ENCODE data around the gene CUBN.
A peak's percentile ranks its signal among the peaks of the same experiment; 100 is the strongest.
"Not testable (repeated sequence)": the region's sequence is repeated elsewhere in the genome, so short reads cannot be mapped to it uniquely, and the experiment has no call there.

The CUBN gene

DNA sequence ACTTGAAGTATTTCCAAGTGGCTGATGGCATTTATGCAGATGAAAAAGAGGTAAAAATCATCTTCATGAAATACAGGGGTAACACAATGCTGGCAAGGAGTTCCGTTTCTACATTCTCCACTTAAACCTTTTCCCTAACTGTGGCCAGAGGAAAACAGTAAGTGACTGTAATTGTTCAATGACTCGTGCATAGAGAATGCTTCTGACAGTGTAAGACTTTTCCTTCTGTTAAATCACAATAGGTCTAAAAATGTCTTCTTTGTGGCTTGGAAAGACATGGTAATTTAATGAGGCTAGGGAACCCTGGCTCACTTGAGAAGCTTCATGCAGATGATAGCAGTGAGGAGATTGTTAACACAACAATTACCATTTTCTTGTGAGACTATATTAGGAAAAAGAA, 262.1 kb downstream of the CUBN start:
- no peak for DNase-seq (ENCODE audit: low spot score)

DNA sequence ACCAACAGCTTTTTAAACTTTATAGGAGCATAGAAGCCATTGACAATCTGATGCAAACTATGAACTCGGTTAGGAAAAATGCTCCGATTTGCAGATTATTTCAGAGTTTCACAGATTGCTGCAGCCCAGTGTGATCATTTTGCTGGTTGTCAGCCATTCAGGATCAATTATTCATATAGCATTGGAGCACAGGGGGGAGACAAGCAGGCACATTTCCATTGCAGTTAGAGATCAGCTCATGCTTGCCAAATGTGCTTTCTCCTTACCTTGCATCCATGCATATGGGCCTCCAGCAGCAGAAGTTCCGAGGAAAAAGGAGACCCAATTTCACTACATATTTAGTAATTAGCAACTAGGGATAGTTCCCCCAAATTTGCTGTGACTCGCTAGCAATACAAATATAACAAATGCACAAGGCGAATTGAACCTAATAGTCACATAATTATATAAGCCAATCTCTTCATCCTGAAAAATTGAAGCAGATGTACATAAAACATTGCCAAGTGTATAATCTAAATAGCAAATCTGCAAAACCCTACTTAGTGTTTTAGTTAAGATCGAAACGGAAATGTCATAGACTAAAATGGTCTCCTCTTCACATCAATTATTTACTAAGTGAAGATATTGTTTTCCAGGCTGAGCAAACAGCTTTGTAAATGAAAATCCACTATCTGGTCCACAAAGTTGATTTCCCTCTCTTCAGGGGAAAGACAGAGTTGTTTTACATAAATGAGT, 262.9 kb downstream of the CUBN start:
- DNase-seq (ENCODE audit: low spot score): no peak

DNA sequence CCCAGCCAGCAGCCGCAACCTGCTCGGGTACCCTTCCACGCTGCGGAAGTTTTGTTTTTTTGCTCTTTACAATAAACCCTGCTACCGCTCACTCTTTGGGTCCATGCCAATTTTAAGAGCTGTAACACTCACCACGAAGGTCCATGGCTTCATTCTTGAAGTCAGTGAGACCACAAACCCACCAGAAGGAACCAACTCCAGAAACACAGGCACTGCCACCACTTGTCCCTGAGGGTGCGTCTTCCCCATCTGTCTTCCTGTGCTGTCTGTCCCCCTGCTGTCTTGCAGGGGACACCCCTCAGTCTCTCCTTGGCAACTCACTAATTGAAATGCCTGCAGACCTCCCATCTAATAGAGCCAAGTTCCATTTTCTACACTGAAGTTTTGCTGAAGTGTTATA, 263.8 kb downstream of the CUBN start:
- DNase-seq (ENCODE audit: low spot score): no peak

DNA sequence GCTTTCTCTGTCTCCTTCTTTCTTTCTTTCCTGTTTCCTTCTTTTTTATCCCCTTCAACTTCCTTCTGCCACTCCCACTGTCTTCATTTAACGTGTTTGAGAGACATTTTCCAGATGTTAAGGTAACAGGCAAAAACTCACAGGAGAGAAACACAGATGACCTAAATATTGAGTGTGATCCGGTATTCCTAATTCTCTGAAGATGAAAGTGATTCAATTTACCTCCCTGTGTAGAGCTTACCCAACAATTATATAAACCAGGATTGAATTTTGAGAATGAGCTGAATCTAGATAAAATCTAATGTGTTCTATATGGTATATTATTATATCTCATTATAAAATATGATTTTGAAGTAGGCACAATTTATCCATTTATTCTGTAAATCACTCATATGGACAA, 265.8 kb downstream of the CUBN start:
- DNase-seq (ENCODE audit: low spot score): no peak

DNA sequence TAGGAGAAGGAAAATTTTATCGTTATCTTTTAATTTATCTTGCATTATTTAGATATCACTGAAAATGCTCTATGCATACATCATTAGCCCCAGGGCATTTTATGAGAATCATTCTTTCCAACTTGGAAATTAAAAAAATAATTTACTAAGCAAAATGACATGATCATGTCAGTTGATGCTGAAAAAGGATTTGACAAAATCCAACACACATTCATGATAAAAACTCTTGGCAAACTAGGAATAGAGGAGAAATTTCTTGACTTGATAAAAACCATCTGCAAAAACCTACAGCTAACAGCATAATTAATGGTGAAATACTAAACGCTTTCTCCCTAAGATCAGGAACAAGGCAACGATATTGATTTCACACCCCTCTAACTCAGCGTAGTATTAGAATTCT, 272.2 kb downstream of the CUBN start:
- DNase-seq (ENCODE audit: low spot score): no peak

DNA sequence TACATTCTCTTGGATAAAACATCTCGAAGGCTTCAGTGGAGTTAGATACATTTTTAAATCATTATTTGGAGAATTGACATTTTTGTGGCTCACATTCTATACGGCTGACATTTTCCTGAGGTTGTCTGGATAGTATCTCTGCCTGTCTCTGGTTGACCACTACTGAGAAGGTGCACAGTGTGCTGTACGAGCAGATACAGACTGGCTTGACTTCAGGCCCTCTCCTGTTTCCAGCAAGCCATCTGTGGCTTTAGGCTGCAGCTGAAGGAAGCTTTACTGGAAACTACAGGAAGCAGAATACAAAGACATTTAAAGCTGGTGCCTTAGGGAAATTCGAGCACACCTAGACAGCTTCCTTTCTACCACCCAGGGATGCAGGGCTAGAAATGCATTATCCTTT, 273.0 kb downstream of the CUBN start:
- no peak for DNase-seq (ENCODE audit: low spot score)

DNA sequence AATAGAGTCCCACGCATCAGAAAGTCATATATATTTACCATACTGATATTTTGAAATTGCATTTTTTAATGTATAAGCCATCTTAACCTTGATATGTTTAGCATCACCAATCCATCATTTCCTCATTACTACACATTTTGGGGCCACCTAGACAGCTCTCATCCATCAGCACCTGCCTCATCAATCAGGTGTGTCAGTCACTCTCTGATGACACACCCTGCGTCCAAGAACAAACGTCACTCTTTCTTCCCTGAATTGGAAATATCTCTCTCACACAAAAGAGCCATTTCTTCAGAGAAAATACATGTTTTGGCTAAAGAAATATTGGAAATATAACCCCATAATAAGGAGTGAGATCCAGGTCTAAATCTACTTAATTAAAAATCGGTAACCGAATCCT, 273.5 kb downstream of the CUBN start:
- no peak for DNase-seq (ENCODE audit: low spot score)

DNA sequence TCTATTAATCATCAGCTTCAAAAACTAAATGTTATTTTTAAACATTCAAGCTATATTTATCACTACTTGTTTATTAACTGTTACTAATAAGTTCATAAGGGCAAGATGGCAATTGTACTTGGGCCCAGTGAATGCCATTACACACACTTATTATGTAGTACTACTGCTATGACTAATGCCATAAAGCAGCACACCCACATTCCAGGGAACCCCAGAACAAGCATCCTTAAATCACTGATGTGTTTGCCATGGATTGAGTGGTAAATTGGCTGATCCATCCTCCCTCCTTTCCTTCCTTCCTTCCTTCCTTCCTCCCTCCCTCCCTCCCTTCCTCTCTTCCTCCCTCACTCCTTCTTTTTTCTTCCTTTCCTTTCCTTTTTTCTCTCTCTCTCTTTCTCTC, 275.0 kb downstream of the CUBN start:
- no peak for DNase-seq (ENCODE audit: low spot score)

DNA sequence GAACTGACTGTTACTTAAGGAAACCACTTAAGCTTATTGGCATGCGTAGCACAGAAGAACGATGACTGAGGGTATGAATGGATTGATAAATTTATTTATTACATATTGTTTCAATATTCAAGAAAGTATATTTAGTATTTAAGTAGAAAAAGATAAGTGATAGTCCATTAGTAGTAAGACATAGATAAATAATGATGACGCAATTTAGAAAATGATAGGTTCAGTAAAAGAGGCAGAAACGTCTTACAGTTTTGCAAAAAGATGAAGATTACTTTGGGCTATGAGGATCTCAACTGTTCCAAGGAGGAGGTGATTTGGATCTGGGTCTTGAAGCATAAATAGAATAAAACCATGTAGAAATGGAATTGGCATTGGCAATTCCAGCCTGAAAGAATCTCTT, 275.8 kb downstream of the CUBN start:
- no peak for DNase-seq (ENCODE audit: low spot score)

DNA sequence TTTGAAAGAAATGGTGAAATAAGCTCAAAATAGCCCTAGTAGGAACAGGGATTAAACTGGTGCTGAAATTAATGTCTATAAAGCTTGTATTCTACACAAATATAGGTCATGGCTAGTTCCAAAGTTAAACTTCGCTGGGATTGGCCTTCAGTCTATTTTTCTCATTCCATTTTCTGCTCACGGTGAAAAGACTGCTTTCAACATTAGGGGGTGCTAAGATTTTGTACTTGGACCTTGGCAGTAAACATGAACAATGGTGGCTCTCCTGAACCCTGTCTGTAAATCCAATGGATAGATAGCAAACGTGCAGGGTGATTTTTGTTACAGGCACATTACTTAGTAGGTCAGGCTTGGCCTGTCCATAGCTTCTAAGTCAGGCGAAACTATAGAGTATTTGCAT, 276.4 kb downstream of the CUBN start:
- DNase-seq (ENCODE audit: low spot score): no peak

DNA sequence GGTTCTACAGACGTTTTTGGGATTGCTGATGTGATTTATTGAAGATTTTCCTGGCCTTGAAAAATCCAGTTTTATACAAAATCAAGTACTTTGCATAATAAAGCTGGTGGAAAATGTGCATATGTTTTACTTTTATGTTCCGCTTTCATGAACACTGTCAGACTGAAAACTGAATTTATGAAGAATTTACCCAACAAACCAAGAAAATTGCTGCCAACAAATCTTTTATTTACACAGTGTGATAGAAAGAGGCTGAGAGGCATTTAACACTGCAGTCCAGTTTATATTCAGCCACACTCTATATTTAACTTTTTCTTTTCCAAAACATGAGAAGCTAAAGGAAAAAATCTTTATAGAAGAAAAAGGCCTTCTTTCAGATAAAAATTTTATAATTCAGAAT, 277.0 kb downstream of the CUBN start:
- no peak for DNase-seq (ENCODE audit: low spot score)

DNA sequence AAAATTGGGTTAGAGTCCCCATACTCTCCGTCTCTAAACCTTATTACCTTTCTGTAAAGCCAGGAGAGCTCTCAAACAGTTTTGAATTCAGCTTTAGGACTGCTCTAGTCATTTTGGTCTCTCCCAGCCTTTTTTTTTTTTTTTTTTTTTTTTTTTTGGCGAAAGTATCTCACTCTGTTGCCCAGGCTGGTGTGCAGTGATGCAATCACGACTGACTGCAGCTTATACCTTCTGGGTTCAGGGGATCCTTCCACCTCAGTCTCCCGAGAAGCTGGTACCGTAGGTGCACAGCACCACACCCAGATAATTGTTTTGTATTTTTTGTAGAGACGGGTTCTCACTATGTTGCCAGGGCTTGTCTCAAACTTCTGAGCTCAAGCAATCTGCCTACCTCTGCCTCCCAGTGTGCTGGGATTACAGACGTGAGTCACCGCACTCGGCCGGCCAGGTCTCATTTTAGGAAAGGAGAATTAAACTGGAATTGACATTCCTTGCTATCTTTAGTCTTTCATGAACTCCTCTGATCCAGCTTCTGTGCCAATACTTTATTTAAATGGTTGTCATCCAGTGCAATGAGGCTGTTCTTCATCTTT, 281.0 kb downstream of the CUBN start:
- DNase-seq (ENCODE audit: low spot score): no peak

DNA sequence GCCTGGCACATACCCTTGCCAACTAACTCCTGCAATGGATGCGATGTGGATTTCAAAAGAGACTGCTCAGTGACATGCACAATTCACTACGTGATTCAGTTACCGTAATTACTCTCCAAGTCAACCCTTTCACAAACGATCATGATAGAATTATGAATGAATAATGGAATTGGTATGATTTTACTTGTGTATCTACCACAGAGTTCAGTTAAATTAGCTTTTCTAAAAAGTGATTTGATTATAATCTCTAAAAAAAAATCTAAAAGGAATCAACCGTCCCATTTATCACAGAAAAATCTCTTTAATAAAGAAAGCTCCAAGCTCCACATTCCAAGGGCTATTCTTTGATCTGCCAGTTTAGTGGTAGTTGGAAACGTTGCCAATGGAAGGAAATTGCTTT, 282.0 kb downstream of the CUBN start:
- no peak for DNase-seq (ENCODE audit: low spot score)

DNA sequence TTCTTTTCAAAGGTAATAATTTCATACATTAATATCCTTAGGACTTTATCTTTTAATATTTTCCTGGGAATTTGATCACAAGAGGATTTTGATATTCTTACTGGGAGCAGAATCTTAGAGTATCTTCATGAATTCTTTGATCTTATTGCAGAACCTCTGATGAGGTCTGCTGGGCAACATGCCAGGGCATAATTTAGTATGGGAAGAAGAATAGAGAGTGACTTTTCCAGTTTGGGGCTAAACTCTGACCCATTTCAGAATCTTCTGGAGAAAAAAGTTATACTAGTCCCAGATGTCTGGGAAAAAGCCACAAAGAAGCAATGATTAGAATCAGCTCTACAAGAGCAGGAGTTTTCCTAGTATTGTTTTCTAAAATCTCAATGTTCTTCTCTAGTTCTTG, 284.4 kb downstream of the CUBN start:
- no peak for DNase-seq (ENCODE audit: low spot score)

DNA sequence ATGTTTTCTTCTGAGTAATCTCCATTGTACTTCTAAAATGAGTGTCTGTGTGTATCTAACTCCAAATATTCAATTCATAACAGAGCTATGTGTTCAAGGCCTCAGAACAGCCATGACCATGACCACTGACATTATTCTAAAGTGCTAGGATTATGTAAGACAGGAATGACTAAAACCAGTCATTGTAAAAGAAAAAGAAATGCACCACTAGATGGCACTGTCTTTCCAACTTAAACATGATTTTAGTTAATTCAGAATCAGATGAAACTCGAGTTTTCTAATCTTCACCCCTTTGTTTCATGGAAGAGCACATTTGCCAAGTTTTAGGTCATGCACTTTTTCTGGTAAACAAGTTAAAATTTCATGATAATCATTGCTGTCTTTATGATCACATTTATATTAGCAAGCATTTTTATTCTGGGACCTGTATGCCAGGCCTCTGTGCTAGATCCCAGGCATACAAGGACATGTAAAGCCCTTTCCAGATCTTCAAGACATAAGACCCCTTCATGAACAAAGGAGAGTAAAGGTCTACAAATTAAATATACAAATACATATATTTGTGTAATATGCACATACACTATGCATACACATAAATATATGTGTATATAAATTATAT, 286.2 kb downstream of the CUBN start:
- peak; percentile 68 for DNase-seq (ENCODE audit: low spot score)

DNA sequence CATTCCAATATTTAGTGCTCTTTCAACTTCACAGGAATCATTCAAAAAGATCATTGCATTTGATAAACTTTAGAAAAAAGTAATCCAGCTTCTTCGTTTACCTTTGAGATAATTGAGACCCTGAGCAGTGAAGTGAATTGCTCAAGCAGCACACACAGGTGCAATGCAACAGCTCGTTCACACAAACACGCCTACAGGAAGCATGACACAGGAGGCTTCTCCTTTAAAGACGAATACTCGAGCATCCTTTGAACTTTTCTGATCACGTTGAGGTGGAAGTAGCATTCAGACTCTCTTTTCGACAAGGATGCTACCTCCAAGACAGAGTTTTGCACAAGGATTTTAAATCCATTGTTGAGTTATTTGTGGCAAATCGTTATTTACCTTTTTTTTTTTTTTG, 294.4 kb downstream of the CUBN start:
- no peak for DNase-seq (ENCODE audit: low spot score)

DNA sequence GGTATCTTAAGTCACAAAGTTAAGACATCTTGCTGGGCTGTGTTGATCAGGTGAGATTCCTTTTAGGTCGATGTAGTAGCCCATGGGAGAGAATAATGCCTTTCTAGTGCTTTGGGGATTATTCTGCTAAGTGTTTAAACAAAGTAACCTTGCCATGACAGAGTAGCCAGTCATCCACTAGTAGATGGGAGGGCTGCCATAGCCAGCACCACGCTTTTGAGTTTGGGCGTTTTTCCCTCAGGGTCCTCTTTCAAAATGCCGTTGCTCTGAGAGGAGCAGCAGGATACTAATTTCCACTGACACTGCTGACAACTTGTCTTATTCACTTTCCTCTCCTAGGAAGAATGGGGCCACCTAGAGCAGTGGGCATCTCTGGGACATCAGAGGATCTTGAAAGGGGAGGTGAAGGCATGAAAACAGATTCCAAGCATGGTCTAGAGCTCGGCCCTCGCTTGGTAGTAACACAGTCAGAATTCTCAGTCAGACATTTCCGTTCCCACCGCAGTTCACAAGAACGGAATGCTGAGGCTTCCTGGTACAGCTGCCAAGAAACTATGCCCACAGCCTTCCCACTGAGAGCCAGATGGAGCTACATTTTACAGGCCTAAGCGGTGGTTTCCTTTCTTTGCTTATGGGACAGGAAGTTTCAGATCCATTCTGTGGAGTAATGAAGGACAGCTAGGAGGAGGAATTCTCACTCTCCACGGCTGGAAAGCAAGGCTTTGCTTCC, 297.1 kb downstream of the CUBN start:
- no peak for DNase-seq (ENCODE audit: low spot score)

DNA sequence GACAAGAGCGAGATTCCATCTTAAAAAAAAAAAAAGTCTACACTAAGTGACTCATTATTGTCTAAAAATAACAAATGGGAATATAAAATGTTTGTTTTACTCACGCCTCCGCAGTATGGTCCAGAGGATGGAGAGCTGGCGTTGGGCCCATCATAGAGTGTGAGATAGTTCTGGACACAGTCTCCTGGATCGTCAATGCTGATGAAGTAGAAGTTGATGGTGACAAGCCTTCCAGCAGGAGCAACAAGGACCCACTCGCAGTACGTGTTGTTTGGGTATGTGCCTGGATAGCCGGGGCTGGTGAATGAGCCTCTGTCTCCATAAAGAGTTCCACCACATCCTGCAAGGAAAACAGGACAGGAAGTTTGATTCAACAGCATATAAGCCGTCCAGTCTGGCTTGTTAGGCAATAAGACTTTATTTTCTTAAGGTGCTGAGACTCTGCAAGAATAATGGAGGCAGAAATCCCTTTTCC, 300.9 kb downstream of the CUBN start:
- no peak for DNase-seq (ENCODE audit: low spot score)

DNA sequence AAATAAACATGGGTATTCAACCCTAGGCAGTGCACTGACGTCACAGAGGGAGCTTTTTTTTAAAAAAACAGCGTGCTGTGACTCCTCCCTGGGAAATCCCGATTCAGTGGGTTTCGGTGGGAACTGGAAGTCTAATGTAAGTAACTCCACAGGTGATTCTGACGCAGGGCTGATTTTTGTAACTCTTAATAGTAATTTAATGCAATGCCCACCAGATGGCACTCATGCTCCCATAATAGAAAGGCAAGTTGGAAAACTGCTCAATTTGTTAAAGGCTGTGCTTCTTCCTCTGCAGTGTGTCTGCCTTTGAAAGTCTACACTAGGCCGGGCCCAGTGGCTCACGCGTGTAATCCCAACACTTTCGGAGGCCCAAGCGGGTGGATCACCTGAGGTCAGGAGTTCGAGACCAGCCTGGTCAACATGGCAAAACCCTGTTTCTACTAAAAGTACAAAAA, 301.5 kb downstream of the CUBN start:
- peak; percentile 82 for DNase-seq (ENCODE audit: low spot score)

DNA sequence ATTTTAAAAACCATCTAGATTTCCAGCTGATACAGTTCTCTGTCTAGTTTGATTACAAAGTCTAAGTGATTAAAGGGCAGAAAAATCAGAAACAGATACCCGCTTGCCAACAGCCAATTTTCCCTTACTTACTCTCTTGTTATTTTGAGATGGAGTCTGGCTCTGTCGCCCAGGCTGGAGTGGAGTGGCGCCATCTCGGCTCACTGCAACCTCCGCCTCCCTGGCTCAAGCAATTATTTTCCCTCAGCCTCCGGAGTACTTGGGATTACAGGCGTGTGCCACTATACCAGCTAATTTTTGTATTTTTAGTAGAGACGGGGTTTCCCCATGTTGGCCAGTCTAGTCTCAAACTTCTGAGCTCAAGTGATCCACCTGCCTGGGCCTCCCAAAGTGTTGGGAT, 302.1 kb downstream of the CUBN start:
- DNase-seq (ENCODE audit: low spot score): not testable (repeated sequence)

DNA sequence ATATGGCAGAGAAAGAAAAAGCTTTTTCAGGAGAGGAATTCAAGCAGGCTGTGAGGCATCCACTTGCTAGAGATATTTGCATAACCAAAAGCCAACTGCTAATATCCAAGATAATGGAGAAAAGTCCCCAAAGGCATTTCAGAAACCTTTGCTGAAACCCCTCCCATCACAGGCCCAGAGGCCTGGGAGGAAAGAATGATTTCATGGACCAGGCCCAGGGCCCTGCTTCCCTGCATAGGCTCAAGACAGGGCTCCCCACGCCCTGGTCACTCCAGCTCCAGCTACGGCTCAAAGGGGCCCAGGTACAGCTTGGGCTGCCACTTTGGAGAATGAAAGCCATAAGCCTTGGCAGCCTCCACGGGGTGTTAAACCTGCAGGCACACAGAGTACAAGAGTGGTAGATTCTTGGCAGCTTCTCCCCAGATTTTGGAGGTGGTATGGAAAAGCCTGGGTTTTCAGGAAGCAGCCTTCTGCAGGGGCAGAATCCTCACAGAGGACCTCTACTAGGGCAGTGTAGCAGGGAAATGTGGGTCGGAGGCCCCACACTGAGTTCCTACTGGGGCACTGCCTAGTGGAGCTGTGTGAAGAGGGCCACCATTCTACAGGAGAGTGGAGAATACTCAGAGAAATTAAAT, 306.8 kb downstream of the CUBN start:
- DNase-seq (ENCODE audit: low spot score): no peak

DNA sequence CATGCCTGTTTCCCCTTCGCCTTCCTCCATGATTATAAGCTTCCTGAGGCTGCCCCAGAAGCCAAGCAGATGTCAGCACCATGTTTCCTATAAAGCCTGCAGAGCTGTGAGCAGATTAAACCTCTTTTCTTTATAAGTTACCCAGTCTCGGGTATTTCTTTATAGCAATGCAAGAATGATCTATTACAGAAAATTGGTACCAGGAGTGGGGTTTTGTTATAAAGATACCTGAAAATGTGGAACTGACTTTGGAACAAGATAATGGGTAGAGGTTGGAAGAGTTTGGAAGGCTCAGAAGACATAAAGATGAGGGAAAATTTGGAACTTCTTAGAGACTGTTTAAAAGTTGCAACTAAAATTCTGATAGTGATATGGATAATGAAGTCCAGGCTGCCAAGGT, 307.6 kb downstream of the CUBN start:
- no peak for DNase-seq (ENCODE audit: low spot score)

Data from hematopoietic multipotent progenitor cell treated with erythropoietin and hydrocortisone succinate and interleukin-3 and kit ligand, for 17 days (in vitro differentiated cells).